ENCODE data around the gene OXSR1.
"Not testable (repeated sequence)": the region's sequence is repeated elsewhere in the genome, so short reads cannot be mapped to it uniquely, and the experiment has no call there.

The OXSR1 gene

DNA sequence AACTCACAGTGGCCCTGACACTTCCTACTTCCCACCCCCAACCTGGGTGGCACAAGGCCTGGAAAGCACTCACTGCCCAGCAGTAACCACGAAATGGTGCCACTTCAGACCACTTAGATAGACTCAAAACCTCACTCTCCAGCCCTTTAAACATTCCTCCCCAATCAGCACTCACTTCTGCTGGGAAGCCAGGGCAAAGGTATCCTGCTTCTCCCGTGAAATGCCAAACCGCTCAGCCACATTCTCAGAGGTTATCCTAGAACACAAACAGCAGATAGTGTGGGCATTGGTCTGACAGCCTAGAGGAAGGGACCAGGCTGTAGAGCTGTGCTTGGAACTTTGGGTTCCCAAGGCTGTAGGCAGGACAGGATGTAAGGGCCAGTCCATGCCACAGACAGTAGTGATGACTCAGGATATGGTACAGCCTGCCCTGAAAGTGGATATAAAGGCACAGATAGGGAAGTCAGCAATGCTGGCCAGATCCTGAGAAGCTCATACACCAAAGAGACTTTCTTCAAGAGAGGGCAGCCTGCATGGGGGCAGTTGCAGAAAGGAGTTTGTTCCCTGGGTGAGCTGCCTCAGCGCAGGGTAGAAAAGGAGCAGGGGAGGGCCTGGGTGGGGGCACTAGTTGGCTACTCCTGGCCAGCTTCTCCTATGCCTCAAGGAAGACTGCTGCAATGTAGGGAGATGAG, 37.6 kb upstream of the OXSR1 start:
- in situ Hi-C loops (cut with HindIII; ENCODE audit: low sequenced_read_pairs) = no loop called here

GRCh38 chr3:38128303-38128655, 37.1 kb upstream of the OXSR1 start:
- in situ Hi-C loops (cut with HindIII; ENCODE audit: low sequenced_read_pairs) = no loop called here

GRCh38 chr3:38129058-38129457, 36.3 kb upstream of the OXSR1 start:
- in situ Hi-C loops (cut with HindIII; ENCODE audit: low sequenced_read_pairs) = no loop called here

DNA sequence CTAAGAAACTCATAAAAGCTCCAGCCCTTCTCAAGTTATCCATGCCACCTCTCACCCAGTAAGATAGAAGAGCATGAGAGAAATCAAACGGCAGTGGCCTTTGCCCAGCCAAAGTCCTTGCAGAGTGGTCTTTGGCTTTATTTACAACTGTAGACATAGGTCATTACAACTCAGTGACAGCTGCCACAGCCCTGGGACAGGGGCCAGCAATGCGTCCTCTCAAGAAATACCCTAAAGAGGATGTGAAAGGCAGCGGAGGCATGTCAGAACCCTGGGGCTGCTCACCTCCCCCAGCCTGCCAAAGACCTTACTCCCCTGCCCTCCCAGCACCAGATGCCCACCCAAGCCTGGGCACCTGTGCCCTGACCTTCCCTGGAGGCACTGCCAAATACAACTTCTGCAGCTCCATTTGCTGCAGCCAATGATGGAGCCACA, 34.7 kb upstream of the OXSR1 start:
- in situ Hi-C loops (cut with HindIII; ENCODE audit: low sequenced_read_pairs) = no loop called here

DNA sequence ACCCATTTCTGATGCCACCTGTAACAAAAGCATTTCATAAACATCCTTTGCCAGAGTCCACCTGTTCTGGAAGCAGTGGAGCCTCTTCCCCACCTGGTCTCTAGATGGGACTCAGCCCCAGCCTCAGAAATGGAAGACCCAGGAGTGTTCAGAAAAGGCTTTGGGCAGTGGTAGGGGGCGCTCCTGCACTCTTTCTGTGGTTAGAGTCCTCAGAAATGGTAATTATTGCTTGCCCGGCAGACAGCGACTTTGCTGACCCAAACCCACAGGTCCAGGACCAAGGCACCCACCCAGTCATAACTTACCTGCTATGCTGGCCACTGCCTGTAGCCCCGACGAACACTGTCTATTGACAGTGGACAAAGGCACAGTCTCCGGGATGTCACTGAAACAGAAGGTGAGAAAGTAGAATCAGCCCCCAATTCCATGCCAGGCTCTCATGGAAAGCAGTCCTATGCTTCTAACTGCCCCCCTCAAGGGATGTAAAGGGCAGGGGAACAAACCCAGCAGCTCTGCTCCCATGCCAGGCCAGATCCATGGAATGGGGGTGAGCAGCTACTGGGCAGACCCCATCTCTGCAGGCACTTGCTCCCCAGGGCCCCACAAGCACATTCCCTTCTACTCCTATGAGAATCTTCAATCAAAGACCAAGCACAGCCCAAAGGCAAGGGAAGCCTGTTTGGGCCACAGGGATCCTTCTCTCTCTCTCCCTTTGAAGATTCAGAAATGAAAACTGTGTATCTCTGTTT, 33.5 kb upstream of the OXSR1 start:
- in situ Hi-C loops (cut with HindIII; ENCODE audit: low sequenced_read_pairs) = no loop called here

- in situ Hi-C loops (cut with HindIII; ENCODE audit: low sequenced_read_pairs) = no loop called here
Measured at GRCh38 chr3:38133209-38133556, 32.2 kb upstream of the OXSR1 start.

DNA sequence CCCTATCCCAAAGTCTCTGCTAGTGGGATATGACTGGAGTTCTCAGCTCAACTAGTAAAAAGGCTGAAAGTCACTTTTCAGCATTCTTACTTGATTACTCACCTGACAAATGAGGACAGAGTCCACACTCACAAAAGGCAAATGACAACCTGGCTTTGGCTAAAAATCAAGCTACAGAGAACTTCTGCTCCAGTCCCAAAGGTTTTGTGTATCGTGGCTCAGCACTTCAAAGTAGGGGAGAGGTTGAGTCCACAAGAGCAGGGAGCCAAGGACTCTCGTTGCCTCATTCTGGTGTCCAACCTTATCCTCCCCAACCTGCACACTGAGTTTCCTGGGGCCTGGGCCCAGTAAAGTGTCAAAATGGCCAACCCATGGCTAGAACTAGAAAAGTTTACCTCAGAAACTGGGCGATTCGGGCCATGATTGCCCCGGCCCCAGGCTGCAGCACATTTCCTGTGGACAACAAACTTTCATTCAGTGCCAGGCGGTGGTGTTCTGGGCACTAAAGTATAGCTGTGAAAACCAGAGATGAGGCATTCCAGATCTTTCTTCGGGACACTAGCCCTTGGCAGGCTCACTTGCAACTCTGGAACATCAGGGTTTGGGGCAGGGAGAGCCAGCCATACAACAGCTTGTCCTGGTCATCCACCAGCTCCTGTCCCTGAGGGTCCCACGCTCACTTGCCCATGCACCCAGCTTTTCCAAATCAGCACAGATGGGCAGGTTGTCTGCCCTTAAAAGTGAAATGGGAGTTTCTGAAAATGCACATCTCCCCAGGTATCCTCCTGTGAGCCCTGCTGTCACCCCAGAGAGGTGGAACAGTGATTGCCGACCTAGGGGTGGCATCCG, 31.6 kb upstream of the OXSR1 start:
- in situ Hi-C loops (cut with HindIII; ENCODE audit: low sequenced_read_pairs) = no loop called here

- in situ Hi-C loops (cut with HindIII; ENCODE audit: low sequenced_read_pairs) = not testable (repeated sequence)
Measured at GRCh38 chr3:38134517-38135143, 30.7 kb upstream of the OXSR1 start.

DNA sequence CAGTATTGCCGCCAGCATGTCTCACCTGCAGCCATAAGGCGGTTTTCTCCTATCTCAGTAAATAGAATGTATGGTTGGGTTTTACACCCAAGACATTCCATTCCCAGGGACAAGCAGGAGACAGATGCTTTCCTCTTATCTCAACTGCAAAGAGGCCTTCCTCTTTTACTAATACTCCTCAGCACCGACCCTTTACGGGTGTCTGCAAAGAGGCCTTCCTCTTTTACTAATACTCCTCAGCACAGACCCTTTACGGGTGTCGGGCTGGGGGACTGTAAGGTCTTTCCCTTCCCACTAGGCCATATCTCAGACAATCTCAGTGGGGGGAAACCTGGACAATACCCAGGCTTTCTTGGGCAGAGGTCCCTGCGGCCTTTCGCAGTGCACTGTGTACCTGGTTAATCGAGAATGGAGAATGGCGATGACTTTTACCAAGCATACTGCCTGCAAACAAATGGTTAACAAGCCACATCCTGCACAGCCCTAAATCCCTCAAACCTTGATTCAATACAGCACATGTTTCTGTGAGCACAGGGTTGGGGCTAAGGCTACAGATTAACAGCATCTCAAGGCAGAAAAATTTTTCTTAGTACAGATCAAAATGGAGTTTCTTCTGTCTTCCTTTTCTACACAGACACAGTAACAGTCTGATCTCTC, 29.6 kb upstream of the OXSR1 start:
- in situ Hi-C loops (cut with HindIII; ENCODE audit: low sequenced_read_pairs) = not testable (repeated sequence)

GRCh38 chr3:38136393-38136776, 29.0 kb upstream of the OXSR1 start:
- in situ Hi-C loops (cut with HindIII; ENCODE audit: low sequenced_read_pairs) = no loop called here

- in situ Hi-C loops (cut with HindIII; ENCODE audit: low sequenced_read_pairs) = no loop called here
Measured at GRCh38 chr3:38136777-38137614, 28.3 kb upstream of the OXSR1 start, which contains the start of gene ACAA1. Gene ACAA1, minus strand, starts transcription at chr3:38137127. Its CDS starts 92 bp downstream, at chr3:38137035.

DNA sequence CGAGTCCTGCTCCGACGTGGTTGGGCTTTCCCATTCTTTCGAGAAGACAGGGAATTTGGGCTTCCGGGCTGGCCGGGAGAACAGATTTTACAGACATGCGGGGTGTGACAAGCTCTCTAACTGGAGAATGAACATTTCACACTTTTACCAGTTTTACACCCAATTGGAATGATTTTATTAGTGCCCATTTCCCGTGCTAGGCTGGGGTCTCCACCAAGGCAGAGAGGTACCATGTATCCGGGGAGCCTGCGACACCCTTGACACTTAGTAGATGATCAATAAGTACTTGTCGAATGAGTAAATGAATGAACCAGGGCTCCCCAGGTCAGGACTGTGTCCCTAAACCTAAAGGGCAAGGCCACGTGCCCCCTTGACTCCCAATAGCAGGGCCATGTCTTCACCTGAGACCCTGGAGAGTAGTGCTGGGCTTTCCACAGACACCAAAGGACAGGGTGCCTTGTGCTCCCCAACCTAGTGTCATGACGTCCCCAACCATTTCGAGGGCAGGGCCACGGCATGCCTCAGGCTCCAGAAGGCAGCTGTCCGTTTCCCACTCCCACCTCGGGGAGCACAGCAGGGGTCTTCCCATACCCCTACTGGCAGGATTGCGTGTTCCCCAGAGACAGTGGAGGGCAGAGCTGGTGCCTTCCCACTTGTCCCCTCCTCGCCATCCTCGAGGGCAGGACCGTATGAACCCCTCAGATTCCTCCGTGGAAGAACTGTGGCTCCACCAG, 27.6 kb upstream of the OXSR1 start:
- in situ Hi-C loops (cut with HindIII; ENCODE audit: low sequenced_read_pairs) = no loop called here

- in situ Hi-C loops (cut with HindIII; ENCODE audit: low sequenced_read_pairs) = no loop called here
Measured at GRCh38 chr3:38138349-38139190, 26.8 kb upstream of the OXSR1 start, which contains the start of gene MYD88. Gene MYD88, plus strand, starts transcription at chr3:38138661. Its CDS starts 40 bp downstream, at chr3:38138701.

DNA sequence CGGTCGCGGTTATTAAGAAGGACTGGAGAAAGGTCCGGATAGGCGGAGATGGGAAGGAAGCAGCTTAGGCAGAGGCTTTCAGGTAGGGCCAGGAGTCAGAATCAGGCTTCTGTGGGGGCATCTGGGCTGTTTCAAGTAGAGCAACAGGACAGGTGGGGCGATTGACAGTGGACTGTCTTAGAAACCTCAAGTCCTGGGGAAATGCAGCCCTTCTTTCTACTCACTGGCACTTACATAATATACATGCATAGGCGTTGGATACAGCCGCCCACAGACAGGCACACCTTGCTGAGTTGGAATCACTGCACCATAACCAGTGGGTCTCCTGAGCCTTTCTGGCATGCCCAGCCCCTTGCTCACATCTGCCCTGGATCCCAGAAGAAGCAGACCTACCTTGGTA, 26.1 kb upstream of the OXSR1 start:
- in situ Hi-C loops (cut with HindIII; ENCODE audit: low sequenced_read_pairs) = no loop called here

- in situ Hi-C loops (cut with HindIII; ENCODE audit: low sequenced_read_pairs) = no loop called here
Measured at GRCh38 chr3:38139652-38140051, 25.7 kb upstream of the OXSR1 start.

GRCh38 chr3:38140326-38141172, 24.8 kb upstream of the OXSR1 start:
- in situ Hi-C loops (cut with HindIII; ENCODE audit: low sequenced_read_pairs) = no loop called here
